ENCODE measurements around the gene AMER3.

Gene AMER3

GRCh38 chr2:130810490-130810889, 55.1 kb downstream of the AMER3 start:
- H3K27me3 ChIP-seq (replicated peaks; ENCODE audit: control insufficient read depth, insufficient read depth, low read length), result peaks cover 20% of the 10 kb centered on the region
- H3K36me3 ChIP-seq (ENCODE audit: control insufficient read depth, insufficient read depth, low read length, severe bottlenecking), result no peaks in the 10 kb centered on the region
- H3K9me3 ChIP-seq (ENCODE audit: control insufficient read depth, low read length), result peaks cover 6% of the 10 kb centered on the region
- no peak for DNase-seq (ENCODE audit: low read depth)
- peaks cover 4% of the 10 kb centered on the region for H3K4me1 ChIP-seq (ENCODE audit: control insufficient read depth, insufficient read depth, low read length)
- no peak overlapping the region for H3K4me3 ChIP-seq (ENCODE audit: low read length)
- H3K9ac ChIP-seq (ENCODE audit: low read length), result no peak overlapping the region

GRCh38 chr2:130813722-130814121, 58.4 kb downstream of the AMER3 start:
- H3K4me3 ChIP-seq (ENCODE audit: low read length), result no peak overlapping the region
- peaks cover 13% of the 10 kb centered on the region for H3K27me3 ChIP-seq (replicated peaks; ENCODE audit: control insufficient read depth, insufficient read depth, low read length)
- no peak for DNase-seq (ENCODE audit: low read depth)
- H3K9me3 ChIP-seq (ENCODE audit: control insufficient read depth, low read length), result peaks cover under 1% of the 10 kb centered on the region
- no peaks in the 10 kb centered on the region for H3K36me3 ChIP-seq (ENCODE audit: control insufficient read depth, insufficient read depth, low read length, severe bottlenecking)
- no peak overlapping the region for H3K9ac ChIP-seq (ENCODE audit: low read length)
- H3K4me1 ChIP-seq (ENCODE audit: control insufficient read depth, insufficient read depth, low read length), result no peaks in the 10 kb centered on the region

DNA sequence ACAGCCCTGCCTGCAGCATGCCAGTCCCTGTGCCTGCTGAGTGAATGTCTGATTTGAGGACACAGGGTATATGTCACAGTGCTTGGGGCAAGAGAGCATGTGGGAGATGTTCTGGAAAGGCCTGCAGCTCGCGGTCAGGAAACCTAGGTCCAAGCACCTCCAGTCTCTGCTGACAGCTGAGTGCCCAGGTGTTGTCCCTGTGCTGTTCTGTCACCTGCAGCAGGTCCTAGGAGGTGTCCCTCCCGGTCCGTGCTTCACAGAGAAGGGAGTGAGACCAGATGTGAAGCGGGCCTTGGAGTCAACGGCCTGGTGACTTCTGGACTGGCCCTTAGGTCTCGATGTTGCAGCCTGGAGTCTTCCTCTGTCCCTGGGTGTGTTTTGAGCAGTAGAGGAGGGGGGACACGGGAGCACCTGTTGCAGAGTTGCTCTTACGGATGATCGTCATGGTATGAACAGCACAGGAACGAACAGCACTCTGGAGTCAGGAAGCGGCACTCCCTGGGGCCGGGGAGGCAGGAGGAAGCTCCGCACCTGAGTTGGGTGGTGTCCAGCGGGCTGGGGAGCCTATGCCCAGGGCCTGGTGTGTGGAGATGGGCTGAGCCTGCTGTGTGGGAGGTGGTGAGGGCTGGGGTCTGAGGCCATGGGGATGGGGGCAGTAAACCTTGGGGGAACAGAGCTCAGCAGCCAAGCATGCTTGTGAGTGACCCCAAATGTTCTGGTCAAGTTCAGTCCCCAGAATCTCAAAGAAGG, 59.8 kb downstream of the AMER3 start:
- peaks cover 13% of the 10 kb centered on the region for H3K27me3 ChIP-seq (replicated peaks; ENCODE audit: control insufficient read depth, insufficient read depth, low read length)
- no peak for DNase-seq (ENCODE audit: low read depth)
- no peaks in the 10 kb centered on the region for H3K36me3 ChIP-seq (ENCODE audit: control insufficient read depth, insufficient read depth, low read length, severe bottlenecking)
- H3K9ac ChIP-seq (ENCODE audit: low read length), result no peak overlapping the region
- no peak overlapping the region for H3K4me3 ChIP-seq (ENCODE audit: low read length)
- H3K9me3 ChIP-seq (ENCODE audit: control insufficient read depth, low read length), result no peaks in the 10 kb centered on the region
- H3K4me1 ChIP-seq (ENCODE audit: control insufficient read depth, insufficient read depth, low read length), result peaks cover 1% of the 10 kb centered on the region
